GM21528 (cell line): ENCODE data around the gene KHK.

ENCODE experiments used
- ATAC-seq: cut with Tn5 transposase; IDR thresholded peaks from one replicate; pipeline ENCODE4 v1.9.1; 2021; ENCODE audit warnings: mild to moderate bottlenecking, moderate library complexity; ENCODE audit not compliant: unreplicated experiment, low FRiP score

Gene KHK

GRCh38 chr2:27080603-27080936 is 6.0 kb upstream of the KHK start:
- ATAC-seq, result no peak

DNA sequence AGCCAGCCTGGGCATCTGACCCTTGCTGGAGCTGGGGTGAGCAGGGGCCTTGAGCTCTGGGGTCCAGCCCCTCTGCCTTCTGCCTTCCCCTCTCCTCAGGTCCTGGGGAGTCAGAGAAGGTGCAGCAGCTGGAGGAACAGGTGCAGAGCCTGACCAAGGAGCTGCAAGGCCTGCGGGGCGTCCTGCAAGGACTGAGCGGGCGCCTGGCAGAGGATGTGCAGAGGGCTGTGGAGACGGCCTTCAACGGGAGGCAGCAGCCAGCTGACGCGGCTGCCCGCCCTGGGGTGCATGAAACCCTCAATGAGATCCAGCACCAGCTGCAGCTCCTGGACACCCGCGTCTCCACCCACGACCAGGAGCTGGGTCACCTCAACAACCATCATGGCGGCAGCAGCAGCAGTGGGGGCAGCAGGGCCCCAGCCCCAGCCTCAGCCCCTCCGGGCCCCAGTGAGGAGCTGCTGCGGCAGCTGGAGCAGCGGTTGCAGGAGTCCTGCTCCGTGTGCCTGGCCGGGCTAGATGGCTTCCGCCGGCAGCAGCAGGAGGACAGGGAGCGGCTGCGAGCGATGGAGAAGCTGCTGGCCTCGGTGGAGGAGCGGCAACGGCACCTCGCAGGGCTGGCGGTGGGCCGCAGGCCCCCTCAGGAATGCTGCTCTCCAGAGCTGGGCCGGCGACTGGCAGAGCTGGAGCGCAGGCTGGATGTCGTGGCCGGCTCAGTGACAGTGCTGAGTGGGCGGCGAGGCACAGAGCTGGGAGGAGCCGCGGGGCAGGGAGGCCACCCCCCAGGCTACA is 4.4 kb upstream of the KHK start:
- ATAC-seq, result no peak

DNA sequence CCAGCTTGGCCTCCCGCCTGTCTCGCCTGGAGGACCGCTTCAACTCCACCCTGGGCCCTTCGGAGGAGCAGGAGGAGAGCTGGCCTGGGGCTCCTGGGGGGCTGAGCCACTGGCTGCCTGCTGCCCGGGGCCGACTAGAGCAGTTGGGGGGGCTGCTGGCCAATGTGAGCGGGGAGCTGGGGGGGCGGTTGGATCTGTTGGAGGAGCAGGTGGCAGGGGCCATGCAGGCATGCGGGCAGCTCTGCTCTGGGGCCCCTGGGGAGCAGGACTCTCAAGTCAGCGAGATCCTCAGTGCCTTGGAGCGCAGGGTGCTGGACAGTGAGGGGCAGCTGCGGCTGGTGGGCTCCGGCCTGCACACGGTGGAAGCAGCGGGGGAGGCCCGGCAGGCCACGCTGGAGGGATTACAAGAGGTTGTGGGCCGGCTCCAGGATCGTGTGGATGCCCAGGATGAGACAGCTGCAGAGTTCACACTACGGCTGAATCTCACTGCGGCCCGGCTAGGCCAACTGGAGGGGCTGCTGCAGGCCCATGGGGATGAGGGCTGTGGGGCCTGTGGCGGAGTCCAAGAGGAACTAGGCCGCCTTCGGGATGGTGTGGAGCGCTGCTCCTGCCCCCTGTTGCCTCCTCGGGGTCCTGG is 3.7 kb upstream of the KHK start:
- ATAC-seq, result no peak

DNA sequence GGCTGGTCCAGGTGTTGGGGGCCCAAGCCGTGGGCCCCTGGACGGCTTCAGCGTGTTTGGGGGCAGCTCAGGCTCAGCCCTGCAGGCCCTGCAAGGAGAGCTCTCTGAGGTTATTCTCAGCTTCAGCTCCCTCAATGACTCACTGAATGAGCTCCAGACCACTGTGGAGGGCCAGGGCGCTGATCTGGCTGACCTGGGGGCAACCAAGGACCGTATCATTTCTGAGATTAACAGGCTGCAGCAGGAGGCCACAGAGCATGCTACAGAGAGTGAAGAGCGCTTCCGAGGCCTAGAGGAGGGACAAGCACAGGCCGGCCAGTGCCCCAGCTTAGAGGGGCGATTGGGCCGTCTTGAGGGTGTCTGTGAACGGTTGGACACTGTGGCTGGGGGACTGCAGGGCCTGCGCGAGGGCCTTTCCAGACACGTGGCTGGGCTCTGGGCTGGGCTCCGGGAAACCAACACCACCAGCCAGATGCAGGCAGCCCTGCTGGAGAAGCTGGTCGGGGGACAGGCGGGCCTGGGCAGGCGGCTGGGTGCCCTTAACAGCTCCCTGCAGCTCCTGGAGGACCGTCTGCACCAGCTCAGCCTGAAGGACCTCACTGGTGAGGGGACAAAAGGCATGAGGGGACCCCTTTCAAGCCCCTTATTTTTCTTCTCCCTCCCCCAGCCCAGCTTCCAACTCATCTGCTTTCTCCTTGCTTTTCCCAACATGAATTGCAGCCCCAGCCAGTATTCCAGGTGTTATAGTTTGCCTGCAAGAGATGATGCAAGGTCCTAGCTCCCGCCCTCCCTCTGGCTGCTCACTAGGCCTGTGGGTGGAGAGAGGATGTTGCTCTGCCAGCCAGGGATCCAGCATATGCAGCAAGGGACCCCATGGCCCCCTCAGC is 2.9 kb upstream of the KHK start:
- no peak for ATAC-seq

- no peak for ATAC-seq
Measured at GRCh38 chr2:27084297-27085061, 2.1 kb upstream of the KHK start.

GRCh38 chr2:27085062-27085672 is 1.4 kb upstream of the KHK start:
- no peak for ATAC-seq

DNA sequence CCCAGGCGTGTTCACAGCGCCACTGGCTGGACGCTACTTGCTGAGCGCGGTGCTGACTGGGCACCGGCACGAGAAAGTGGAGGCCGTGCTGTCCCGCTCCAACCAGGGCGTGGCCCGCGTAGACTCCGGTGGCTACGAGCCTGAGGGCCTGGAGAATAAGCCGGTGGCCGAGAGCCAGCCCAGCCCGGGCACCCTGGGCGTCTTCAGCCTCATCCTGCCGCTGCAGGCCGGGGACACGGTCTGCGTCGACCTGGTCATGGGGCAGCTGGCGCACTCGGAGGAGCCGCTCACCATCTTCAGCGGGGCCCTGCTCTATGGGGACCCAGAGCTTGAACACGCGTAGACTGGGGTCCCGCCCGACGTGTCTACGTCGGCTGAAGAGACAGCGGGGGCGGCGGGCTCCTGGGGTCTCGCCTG is 891 bp upstream of the KHK start:
- ATAC-seq, result peak; percentile 21

- peak; percentile 60 for ATAC-seq
Measured at GRCh38 chr2:27086090-27086723, 365 bp upstream of the KHK start.

DNA sequence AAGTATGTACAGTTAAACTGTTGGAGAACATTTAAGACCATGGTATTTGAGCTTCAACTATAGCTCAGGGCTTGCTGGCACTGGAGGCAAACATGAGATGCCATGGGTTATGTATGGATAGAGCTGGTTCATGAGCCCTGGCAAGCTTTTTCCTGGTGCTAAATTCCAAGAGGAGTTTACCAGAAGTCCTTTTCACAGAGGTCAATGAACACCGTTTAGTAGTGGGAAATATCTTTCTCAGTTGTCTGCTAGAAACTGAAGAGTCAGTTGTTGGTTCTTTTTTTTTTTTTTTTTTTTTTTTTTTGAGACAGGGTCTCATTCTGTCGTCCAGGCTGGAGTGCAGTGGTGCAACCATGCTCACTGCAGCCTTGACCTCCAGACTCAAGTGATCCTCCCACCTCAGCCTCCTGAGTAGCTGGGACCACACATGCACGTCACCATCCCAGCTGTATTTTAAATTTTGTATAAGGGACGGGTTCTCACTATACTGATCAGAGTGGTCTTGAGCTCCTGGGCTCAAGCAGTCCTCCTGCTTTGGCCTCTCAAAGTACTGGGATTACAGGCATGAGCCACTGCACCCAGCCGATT is 1.3 kb downstream of the KHK start:
- no peak for ATAC-seq

GRCh38 chr2:27088634-27089033 is 2.1 kb downstream of the KHK start:
- no peak for ATAC-seq

- no peak for ATAC-seq
Measured at GRCh38 chr2:27089111-27089954, 2.8 kb downstream of the KHK start.

DNA sequence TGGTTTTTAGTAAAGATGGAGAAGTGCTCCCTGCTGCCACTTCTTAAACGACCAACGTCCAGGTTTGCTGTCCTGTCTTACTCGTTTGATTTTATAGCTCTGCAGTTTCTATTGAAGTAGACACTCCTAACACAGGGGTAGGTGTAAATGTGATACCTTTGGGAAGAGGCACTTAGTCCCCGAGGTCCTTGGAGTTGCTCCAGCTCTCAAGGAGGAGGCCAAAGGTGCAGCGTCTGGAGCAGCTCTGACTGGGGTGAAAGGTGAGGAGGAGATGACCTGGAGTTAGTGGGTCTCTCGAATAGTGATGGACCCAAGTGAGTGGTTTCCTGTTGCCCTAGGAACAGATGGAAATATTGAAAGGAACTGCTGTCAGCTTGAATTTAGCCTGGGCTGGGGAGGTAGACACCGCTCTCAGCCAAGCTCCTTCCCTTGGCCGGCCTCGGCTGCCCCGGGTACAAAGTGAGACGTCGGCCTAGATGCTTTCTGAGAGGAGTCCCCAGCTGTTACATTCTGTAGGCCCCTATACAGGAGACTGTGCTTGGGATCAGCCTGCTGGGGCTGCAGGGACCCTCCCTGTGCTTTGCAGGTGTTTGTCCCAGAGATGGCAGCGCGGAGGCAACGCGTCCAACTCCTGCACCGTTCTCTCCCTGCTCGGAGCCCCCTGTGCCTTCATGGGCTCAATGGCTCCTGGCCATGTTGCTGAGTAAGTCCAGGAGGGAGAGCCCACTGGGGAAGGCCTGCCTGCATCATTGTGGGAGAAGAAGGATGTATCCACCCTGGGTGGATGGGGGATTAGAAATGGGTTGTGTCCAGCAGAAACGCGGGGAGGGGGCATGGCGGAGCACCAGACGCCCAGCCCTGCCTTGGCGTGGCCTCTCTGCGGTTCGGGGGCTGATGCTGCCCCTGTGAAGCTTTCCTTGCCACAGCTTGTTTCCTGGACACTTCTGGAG is 5.4 kb downstream of the KHK start:
- ATAC-seq, result no peak

- no peak for ATAC-seq
Measured at GRCh38 chr2:27092696-27093429, 6.3 kb downstream of the KHK start.

- no peak for ATAC-seq
Measured at GRCh38 chr2:27093430-27094352, 7.1 kb downstream of the KHK start.

DNA sequence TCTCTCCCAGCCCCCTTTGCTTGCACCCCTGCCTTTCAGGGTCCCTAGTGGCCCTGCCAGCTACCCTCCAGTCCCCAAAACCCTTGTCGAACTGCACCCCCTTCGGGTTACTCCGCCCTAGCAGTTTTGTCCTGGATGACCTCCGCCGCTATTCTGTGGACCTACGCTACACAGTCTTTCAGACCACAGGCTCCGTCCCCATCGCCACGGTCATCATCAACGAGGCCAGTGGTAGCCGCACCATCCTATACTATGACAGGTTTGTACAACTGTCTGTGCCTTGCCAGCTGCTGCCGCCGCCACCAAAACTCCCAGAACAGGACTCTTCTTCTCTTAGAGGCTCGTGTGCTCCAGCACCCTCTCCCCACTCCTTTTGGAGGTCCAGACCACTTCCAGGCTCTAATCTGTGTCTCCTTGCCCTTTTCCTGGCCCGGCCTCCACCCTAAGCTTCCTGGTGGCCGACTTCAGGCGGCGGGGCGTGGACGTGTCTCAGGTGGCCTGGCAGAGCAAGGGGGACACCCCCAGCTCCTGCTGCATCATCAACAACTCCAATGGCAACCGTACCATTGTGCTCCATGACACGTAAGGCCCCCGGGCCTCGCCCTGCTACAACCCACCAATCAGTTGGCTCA is 7.9 kb downstream of the KHK start:
- ATAC-seq, result no peak
